Neural cell (in vitro differentiated cells): ENCODE measurements around the gene ERMARD. TPM values are rescaled to one million over a fixed set of nuclear protein-coding genes. Genes with fewer than 3 reads are reported as not detected.

Source experiments
- H2AFZ ChIP-seq: fragments of 200-600, 300-800 bp; sonication (generic), shearing (Covaris generic); 2 replicates; pipeline ENCODE4 v1.6.0; 2014; ENCODE audit warnings: low read depth, mild to moderate bottlenecking, antibody characterized with exemption, low read length, moderate library complexity
- H3F3A ChIP-seq: fragments of 200-600 bp; shearing (Covaris generic); 2 replicates; pipeline ENCODE4 v1.6.1; 2016; ENCODE audit warnings: mild to moderate bottlenecking, moderate library complexity, mixed read lengths, antibody characterized with exemption, low read length; ENCODE audit not compliant: insufficient read depth, poor library complexity, severe bottlenecking
- H3K27ac ChIP-seq: fragments of 200-600, 300-800 bp; sonication (generic), shearing (Covaris generic); 2 replicates; pipeline ENCODE4 v1.5.1; 2014; ENCODE audit warnings: mild to moderate bottlenecking, low read length, moderate library complexity
- H3K27me3 ChIP-seq: fragments of 300-800, 200-600 bp; sonication (generic), shearing (Covaris generic); 2 replicates; pipeline ENCODE4 v1.6.0; 2014; ENCODE audit warnings: mild to moderate bottlenecking, low read depth, low read length, moderate library complexity; ENCODE audit not compliant: insufficient read depth
- H3K36me3 ChIP-seq: fragments of 300-800, 200-600 bp; sonication (generic), shearing (Covaris generic); 2 replicates; pipeline ENCODE4 v1.5.1; 2014; ENCODE audit warnings: mild to moderate bottlenecking, antibody characterized with exemption, low read length, moderate library complexity; ENCODE audit not compliant: insufficient read depth
- H3K4me2 ChIP-seq: fragments of 300-800, 200-600 bp; sonication (generic), shearing (Covaris generic); 2 replicates; pipeline ENCODE4 v1.6.0; 2014; ENCODE audit warnings: mild to moderate bottlenecking, low read length
- H3K4me3 ChIP-seq: fragments of 300-800, 200-600 bp; sonication (generic), shearing (Covaris generic); 2 replicates; pipeline ENCODE4 v1.5.1; 2014; ENCODE audit warnings: mild to moderate bottlenecking, low read length, moderate library complexity
- H3K79me2 ChIP-seq: fragments of 200-600 bp; shearing (Covaris generic); replicated peaks from 2 replicates; pipeline ENCODE4 v1.6.0; 2014; ENCODE audit warnings: mild to moderate bottlenecking, low read length, moderate library complexity; ENCODE audit not compliant: insufficient read depth
- H3K9ac ChIP-seq: fragments of 300-800, 200-600 bp; sonication (generic), shearing (Covaris generic); 2 replicates; pipeline ENCODE4 v1.6.1; 2016; ENCODE audit warnings: mild to moderate bottlenecking, low read length, mixed read lengths
- H3K9me2 ChIP-seq: fragments of 200-600 bp; shearing (Covaris generic); 2 replicates; pipeline ENCODE4 v1.6.1; 2016; ENCODE audit warnings: mild to moderate bottlenecking, low read length, mixed read lengths; ENCODE audit not compliant: insufficient read depth
- H3K9me3 ChIP-seq: fragments of 200-600, 300-800 bp; sonication (generic), shearing (Covaris generic); 2 replicates; pipeline ENCODE4 v1.6.1; 2016; ENCODE audit warnings: mild to moderate bottlenecking, mixed run types, low read length, moderate library complexity, mixed read lengths
- H4K20me1 ChIP-seq: fragments of 200-600 bp; shearing (Covaris generic); 2 replicates; pipeline ENCODE4 v1.6.1; 2016; ENCODE audit warnings: mild to moderate bottlenecking, mixed run types; ENCODE audit not compliant: insufficient read depth
- EP300 ChIP-seq: fragments of 450-650 bp; conservative IDR thresholded peaks from 2 replicates; pipeline ENCODE4 v1.6.1; 2014; ENCODE audit warnings: antibody characterized with exemption, mild to moderate bottlenecking, moderate library complexity; ENCODE audit not compliant: poor library complexity, severe bottlenecking
- EZH2 ChIP-seq: fragments of 200-600, 300-800 bp; shearing (Covaris generic), sonication (generic); IDR thresholded peaks from 2 replicates; pipeline ENCODE4 v1.6.1; 2014; ENCODE audit warnings: antibody characterized with exemption, low read length, borderline replicate concordance, mild to moderate bottlenecking; ENCODE audit not compliant: insufficient read depth, poor library complexity, severe bottlenecking
- MXI1 ChIP-seq: fragments of 450-650 bp; conservative IDR thresholded peaks from 2 replicates; pipeline ENCODE4 v1.6.1; 2014; ENCODE audit warnings: antibody characterized with exemption, mild to moderate bottlenecking; ENCODE audit not compliant: poor library complexity, severe bottlenecking
- POLR2AphosphoS5 ChIP-seq: IDR thresholded peaks from 2 replicates; pipeline ENCODE4 v1.6.1; 2012
- RAD21 ChIP-seq: fragments of 450-650 bp; conservative IDR thresholded peaks from 2 replicates; pipeline ENCODE4 v1.6.1; 2014; ENCODE audit warnings: antibody characterized with exemption, mild to moderate bottlenecking, moderate library complexity
- SMC3 ChIP-seq: fragments of 450-650 bp; conservative IDR thresholded peaks from 2 replicates; pipeline ENCODE4 v1.6.1; 2014; ENCODE audit warnings: antibody characterized with exemption, mild to moderate bottlenecking, moderate library complexity; ENCODE audit not compliant: poor library complexity
- TAF1 ChIP-seq: IDR thresholded peaks from 2 replicates; pipeline ENCODE4 v1.6.1; 2012; ENCODE audit warnings: low read depth
- polyA plus RNA-seq: library from polyadenylated mRNA; depleted of rRNA; stranded (reverse); fragments of >200 nt; gene quantifications from 2 replicates; pipeline ENCODE4 v1.2.3, GENCODE V29; 2014
- TF ChIP-seq, protein P1 (sequence below): fragments of 450-650 bp; IDR thresholded peaks from 2 replicates; pipeline ENCODE4 v1.5.1; 2014; ENCODE audit warnings: antibody characterized with exemption, mild to moderate bottlenecking, moderate library complexity; ENCODE audit not compliant: poor library complexity, severe bottlenecking
- TF ChIP-seq, protein P2 (sequence below): IDR thresholded peaks from 2 replicates; pipeline ENCODE4 v1.6.1; 2012; ENCODE audit warnings: borderline replicate concordance

The ERMARD gene
- polyA plus RNA-seq, 1 donor from 2014 or later, result 51.2 TPM

- Histone ChIP-seq H3K36me3 (peaks cover 5% of the 10 kb centered on the region), H2AFZ (no peak overlapping the region), H3K27ac (no peak overlapping the region), H3K4me3 (no peak overlapping the region), H3K79me2 (no peaks in the 10 kb centered on the region), H3K9ac (no peak overlapping the region), H3K9me2 (no peaks in the 10 kb centered on the region), H4K20me1 (no peaks in the 10 kb centered on the region), H3K9me3 (no peaks in the 10 kb centered on the region), H3K27me3 (no peaks in the 10 kb centered on the region), H3K4me2 (no peak overlapping the region), H3F3A (no peaks in the 10 kb centered on the region)
- TF ChIP-seq, protein P1, sequence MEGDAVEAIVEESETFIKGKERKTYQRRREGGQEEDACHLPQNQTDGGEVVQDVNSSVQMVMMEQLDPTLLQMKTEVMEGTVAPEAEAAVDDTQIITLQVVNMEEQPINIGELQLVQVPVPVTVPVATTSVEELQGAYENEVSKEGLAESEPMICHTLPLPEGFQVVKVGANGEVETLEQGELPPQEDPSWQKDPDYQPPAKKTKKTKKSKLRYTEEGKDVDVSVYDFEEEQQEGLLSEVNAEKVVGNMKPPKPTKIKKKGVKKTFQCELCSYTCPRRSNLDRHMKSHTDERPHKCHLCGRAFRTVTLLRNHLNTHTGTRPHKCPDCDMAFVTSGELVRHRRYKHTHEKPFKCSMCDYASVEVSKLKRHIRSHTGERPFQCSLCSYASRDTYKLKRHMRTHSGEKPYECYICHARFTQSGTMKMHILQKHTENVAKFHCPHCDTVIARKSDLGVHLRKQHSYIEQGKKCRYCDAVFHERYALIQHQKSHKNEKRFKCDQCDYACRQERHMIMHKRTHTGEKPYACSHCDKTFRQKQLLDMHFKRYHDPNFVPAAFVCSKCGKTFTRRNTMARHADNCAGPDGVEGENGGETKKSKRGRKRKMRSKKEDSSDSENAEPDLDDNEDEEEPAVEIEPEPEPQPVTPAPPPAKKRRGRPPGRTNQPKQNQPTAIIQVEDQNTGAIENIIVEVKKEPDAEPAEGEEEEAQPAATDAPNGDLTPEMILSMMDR, result no peak
- no peak for TF ChIP-seq TAF1
- TF ChIP-seq MXI1, result no peak
- TF ChIP-seq EP300, result no peak
- TF ChIP-seq SMC3, result no peak
- TF ChIP-seq, protein P2, sequence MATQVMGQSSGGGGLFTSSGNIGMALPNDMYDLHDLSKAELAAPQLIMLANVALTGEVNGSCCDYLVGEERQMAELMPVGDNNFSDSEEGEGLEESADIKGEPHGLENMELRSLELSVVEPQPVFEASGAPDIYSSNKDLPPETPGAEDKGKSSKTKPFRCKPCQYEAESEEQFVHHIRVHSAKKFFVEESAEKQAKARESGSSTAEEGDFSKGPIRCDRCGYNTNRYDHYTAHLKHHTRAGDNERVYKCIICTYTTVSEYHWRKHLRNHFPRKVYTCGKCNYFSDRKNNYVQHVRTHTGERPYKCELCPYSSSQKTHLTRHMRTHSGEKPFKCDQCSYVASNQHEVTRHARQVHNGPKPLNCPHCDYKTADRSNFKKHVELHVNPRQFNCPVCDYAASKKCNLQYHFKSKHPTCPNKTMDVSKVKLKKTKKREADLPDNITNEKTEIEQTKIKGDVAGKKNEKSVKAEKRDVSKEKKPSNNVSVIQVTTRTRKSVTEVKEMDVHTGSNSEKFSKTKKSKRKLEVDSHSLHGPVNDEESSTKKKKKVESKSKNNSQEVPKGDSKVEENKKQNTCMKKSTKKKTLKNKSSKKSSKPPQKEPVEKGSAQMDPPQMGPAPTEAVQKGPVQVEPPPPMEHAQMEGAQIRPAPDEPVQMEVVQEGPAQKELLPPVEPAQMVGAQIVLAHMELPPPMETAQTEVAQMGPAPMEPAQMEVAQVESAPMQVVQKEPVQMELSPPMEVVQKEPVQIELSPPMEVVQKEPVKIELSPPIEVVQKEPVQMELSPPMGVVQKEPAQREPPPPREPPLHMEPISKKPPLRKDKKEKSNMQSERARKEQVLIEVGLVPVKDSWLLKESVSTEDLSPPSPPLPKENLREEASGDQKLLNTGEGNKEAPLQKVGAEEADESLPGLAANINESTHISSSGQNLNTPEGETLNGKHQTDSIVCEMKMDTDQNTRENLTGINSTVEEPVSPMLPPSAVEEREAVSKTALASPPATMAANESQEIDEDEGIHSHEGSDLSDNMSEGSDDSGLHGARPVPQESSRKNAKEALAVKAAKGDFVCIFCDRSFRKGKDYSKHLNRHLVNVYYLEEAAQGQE, result no peak
- TF ChIP-seq POLR2AphosphoS5, result no peak
- no peak for TF ChIP-seq RAD21
- TF ChIP-seq EZH2, result no peak
Observed at GRCh38 chr6:169779092-169779815, 27.8 kb downstream of the ERMARD start.

DNA sequence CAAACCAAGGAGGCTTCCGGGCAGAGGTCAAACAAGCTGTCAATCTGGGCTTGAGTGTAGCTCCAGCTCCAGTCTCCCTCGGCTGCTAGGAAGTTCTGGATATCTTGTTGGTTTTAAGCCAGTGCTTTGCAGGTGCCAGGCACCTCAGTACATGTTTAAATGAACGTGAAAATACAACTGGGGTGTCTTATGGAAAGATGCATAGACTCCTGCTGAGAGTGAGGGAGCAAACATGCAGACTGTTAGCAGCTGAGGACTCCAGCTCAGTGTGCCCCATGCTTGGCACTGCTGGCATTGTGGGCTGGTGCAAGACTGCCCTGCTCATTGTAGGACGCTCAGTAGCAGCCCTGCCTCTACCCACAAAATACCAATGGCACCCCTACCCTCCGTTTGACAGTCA lies 28.5 kb downstream of the ERMARD start:
- Histone ChIP-seq H3K79me2 (no peaks in the 10 kb centered on the region), H3F3A (no peaks in the 10 kb centered on the region), H3K4me2 (no peak overlapping the region), H3K9me3 (no peaks in the 10 kb centered on the region), H3K9me2 (no peaks in the 10 kb centered on the region), H4K20me1 (no peaks in the 10 kb centered on the region), H3K27ac (no peak overlapping the region), H2AFZ (no peak overlapping the region), H3K9ac (no peak overlapping the region), H3K36me3 (peaks cover 5% of the 10 kb centered on the region), H3K4me3 (no peak overlapping the region), H3K27me3 (no peaks in the 10 kb centered on the region)
- TF ChIP-seq, protein P2, result no peak
- no peak for TF ChIP-seq SMC3
- TF ChIP-seq POLR2AphosphoS5, result no peak
- no peak for TF ChIP-seq RAD21
- no peak for TF ChIP-seq EZH2
- no peak for TF ChIP-seq EP300
- TF ChIP-seq MXI1, result no peak
- TF ChIP-seq, protein P1, result no peak
- no peak for TF ChIP-seq TAF1
